Calu3 (cell line): Measurements from ENCODE around the gene CPEB1. TPM values are rescaled to one million over a fixed set of nuclear protein-coding genes. Genes with fewer than 3 reads are reported as not detected.
A peak's percentile ranks its signal among the peaks of the same experiment; 100 is the strongest.

Source experiments
- BruUV-seq: library from RNA; stranded (reverse); fragments of 400-500 nt; replicated peaks from 2 replicates; lab custom pipeline; 2021; lab: Mats Ljungman, UMichigan
- CTCF ChIA-PET: fragments of 300-600 bp; sonication (Branson Sonifier 250); formaldehyde crosslinking; loops from one replicate; lab custom pipeline; 2022; ENCODE audit warnings: antibody characterized with exemption; lab: Charles Lee
- DNase-seq: peaks from one replicate; pipeline ENCODE4 v3.0.0; 2022
- H3K27ac Mint-ChIP-seq: one replicate; pipeline ENCODE4 v1.8.0; 2022; ENCODE audit warnings: mixed read lengths; ENCODE audit not compliant: unreplicated experiment
- H3K27me3 Mint-ChIP-seq: one replicate; pipeline ENCODE4 v1.8.0; 2022; ENCODE audit warnings: mixed read lengths; ENCODE audit not compliant: unreplicated experiment
- H3K36me3 Mint-ChIP-seq: one replicate; pipeline ENCODE4 v1.8.0; 2022; ENCODE audit warnings: mild to moderate bottlenecking, moderate library complexity, mixed read lengths; ENCODE audit not compliant: insufficient read depth, unreplicated experiment
- H3K4me1 Mint-ChIP-seq: one replicate; pipeline ENCODE4 v1.8.0; 2022; ENCODE audit warnings: mild to moderate bottlenecking, low read depth, mixed read lengths; ENCODE audit not compliant: unreplicated experiment
- H3K4me3 Mint-ChIP-seq: one replicate; pipeline ENCODE4 v1.8.0; 2022; ENCODE audit warnings: mild to moderate bottlenecking, low read depth, moderate library complexity, mixed read lengths; ENCODE audit not compliant: unreplicated experiment
- H3K9me3 Mint-ChIP-seq: one replicate; pipeline ENCODE4 v1.8.0; 2022; ENCODE audit warnings: low read depth, mixed read lengths; ENCODE audit not compliant: unreplicated experiment
- intact Hi-C: fragments of 100-400 bp; cut with micrococcal nuclease; formaldehyde crosslinking; loops from one replicate; pipeline ENCODE4 v1.10.0; 2022; ENCODE audit not compliant: unreplicated experiment
- total RNA-seq: library from RNA; stranded (reverse); gene quantifications from 2 replicates; pipeline ENCODE4 v1.2.3, GENCODE V29; 2022
- TF ChIP-seq, protein P1 (sequence below): fragments of 200-600 bp; IDR thresholded peaks from one replicate; pipeline ENCODE4 v1.8.0; 2022; ENCODE audit warnings: antibody characterized with exemption; ENCODE audit not compliant: unreplicated experiment

CPEB1 gene
- total RNA-seq, 1 experiment from 2014 or later = 5.3 TPM

DNA sequence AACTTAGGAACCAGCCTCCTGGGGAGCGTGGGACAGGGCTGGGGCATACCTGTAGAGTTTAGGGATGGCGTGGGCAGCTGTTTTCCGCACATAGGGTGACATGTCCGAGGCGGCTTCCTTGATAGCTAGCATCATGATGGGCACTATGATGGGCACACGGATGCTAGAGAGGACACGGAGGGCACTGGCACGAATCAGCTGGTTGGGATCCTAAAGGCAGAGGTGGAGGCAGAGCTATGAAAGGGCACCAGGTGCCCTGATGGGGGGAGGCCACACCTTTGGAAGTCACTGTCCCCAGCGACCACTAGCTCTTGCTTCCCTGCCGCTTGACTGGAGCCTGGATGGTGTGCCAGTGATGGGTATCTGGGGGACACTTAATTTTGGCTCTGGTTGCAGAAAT, 34.2 kb upstream of the CPEB1 start:
- no peaks in the 10 kb centered on the region for H3K9me3 Mint-ChIP-seq
- CTCF ChIA-PET = interaction anchor here (1.1 kb wide), 1 partner anchor 70 kb away, joined by 4 read pairs; no protein-coding TSS in a partner anchor
- H3K27ac Mint-ChIP-seq = peak overlapping the region; percentile 22
- TF ChIP-seq, protein P1, sequence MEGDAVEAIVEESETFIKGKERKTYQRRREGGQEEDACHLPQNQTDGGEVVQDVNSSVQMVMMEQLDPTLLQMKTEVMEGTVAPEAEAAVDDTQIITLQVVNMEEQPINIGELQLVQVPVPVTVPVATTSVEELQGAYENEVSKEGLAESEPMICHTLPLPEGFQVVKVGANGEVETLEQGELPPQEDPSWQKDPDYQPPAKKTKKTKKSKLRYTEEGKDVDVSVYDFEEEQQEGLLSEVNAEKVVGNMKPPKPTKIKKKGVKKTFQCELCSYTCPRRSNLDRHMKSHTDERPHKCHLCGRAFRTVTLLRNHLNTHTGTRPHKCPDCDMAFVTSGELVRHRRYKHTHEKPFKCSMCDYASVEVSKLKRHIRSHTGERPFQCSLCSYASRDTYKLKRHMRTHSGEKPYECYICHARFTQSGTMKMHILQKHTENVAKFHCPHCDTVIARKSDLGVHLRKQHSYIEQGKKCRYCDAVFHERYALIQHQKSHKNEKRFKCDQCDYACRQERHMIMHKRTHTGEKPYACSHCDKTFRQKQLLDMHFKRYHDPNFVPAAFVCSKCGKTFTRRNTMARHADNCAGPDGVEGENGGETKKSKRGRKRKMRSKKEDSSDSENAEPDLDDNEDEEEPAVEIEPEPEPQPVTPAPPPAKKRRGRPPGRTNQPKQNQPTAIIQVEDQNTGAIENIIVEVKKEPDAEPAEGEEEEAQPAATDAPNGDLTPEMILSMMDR = no peak
- no peaks in the 10 kb centered on the region for H3K27me3 Mint-ChIP-seq
- H3K4me3 Mint-ChIP-seq = peak overlapping the region; percentile 74
- peaks cover 19% of the 10 kb centered on the region for H3K36me3 Mint-ChIP-seq
- intact Hi-C loops = no loop called here
- no TSS peak for BruUV-seq
- DNase-seq = no peak
- H3K4me1 Mint-ChIP-seq = no peaks in the 10 kb centered on the region

DNA sequence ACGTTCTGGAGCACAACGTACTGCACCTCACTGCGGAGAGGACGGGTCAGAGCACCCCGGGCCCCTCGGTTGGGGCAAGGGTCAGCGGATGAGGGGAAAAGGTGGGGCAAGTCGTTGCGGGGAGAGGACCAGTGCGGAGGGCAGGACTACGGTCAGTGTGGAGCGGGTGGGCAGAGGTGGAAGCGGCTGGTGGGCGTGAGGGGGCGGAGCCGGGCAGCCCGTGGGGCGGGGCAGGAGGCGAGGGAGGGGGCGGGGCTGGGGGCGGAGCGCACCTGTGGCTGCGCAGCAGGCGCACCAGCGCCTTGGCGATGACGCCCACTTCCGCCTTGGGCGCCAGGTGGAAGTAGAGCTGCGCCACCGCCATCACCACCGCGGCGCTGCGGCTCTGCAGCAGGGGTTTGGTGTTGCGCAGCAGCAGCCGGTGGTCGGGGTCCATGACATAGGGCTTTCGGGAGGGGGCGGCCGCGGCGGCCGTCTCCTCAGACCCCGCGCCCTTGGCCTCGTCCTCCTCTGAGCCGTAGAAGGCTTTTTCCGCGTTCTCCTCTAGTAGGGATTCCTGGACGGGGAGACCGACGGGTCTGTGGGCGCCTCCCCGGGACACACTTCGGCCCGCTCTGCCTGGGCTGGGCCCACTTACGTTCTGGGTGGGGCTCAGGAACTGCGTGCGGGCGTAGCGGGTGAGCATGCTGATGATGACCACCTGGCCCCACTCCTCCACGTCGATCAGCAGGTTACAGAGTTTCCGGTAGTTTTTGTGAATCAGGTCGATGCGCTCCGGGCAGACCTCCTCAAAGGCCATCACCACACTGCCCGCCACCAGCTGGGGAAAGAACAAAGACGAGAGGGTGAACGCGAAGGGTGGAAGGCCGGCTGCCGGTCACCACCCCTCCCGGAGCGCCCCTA, 33.3 kb upstream of the CPEB1 start:
- intact Hi-C loops = no loop called here
- peak; percentile 88 for DNase-seq
- no peaks in the 10 kb centered on the region for H3K4me1 Mint-ChIP-seq
- H3K27me3 Mint-ChIP-seq = no peaks in the 10 kb centered on the region
- H3K36me3 Mint-ChIP-seq = peaks cover 19% of the 10 kb centered on the region
- H3K9me3 Mint-ChIP-seq = no peaks in the 10 kb centered on the region
- peak overlapping the region; percentile 74 for H3K4me3 Mint-ChIP-seq
- H3K27ac Mint-ChIP-seq = peak overlapping the region; percentile 22
- TSS peak; percentile 90 for BruUV-seq
- CTCF ChIA-PET = interaction anchor here (1.1 kb wide), 1 partner anchor 70 kb away, joined by 4 read pairs; no protein-coding TSS in a partner anchor
- TF ChIP-seq, protein P1 = no peak

DNA sequence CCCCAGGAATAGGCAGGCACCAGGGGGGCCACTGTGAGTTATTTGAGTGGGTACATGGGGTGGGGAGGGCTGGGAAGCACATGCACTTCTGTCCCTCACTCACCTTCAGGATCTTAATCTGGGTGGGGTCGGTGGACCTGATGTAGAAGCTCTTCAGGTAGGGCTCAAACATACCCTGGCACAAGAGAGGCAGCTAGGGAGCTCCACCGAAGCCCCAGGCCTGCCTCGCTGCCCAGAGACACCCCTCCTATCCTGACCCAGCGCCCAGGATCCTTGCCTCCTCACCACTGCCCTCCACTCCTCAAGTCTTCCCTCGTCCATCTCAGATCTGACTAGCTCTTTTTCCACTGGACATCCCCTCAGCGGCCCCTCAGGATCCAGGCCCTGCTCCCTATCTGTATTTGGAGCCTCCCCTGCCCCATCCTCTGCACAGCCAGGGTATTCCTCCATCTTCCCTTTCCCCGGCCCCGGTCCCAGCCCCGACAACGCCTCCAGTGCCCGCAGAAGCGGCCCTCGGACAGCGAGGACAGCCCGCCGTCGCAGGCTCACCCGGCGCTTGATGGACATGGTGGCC, 32.5 kb upstream of the CPEB1 start:
- CTCF ChIA-PET = no interaction called here
- H3K27me3 Mint-ChIP-seq = no peaks in the 10 kb centered on the region
- H3K27ac Mint-ChIP-seq = peak overlapping the region; percentile 22
- BruUV-seq = no TSS peak
- intact Hi-C loops = no loop called here
- no peaks in the 10 kb centered on the region for H3K9me3 Mint-ChIP-seq
- H3K36me3 Mint-ChIP-seq = peaks cover 19% of the 10 kb centered on the region
- no peak for DNase-seq
- TF ChIP-seq, protein P1 = no peak
- H3K4me3 Mint-ChIP-seq = peak overlapping the region; percentile 74
- no peaks in the 10 kb centered on the region for H3K4me1 Mint-ChIP-seq

DNA sequence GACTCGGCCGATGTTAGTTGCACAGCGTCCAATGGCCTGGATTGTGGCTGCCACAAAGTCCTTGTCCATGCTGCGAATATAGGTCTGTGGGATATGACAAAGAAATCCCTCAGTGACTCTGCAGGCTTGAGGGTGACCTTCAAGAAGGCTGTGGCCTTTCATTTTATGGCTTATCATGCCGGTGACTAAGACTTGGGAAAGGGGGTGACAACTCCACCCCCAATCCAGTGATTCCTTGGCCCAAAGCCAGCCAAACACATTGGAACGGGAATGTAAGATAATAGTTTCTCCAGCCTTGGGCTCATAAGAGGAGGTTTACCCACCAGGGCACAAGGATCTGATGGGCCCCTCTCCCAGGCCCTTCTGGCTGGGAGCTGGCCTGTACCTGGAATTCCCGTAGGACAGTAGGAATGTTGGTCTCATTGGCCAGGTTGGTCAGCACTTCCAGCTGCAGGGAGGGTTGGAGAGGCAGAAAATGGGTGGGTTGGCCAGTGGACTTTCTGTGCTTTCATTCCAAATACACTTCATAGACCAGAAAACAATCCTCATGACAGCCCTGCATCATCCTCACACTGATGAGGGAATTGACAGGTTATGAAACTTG, 30.7 kb upstream of the CPEB1 start:
- no peak overlapping the region for H3K4me3 Mint-ChIP-seq
- H3K27me3 Mint-ChIP-seq = no peaks in the 10 kb centered on the region
- DNase-seq = no peak

More for the DNA sequence above, 30.7 kb upstream of the CPEB1 start:
- TF ChIP-seq, protein P1 = no peak
- peaks cover 19% of the 10 kb centered on the region for H3K36me3 Mint-ChIP-seq
- H3K9me3 Mint-ChIP-seq = no peaks in the 10 kb centered on the region
- CTCF ChIA-PET = no interaction called here
- intact Hi-C loops = no loop called here
- no TSS peak for BruUV-seq
- no peaks in the 10 kb centered on the region for H3K4me1 Mint-ChIP-seq
- no peak overlapping the region for H3K27ac Mint-ChIP-seq
